DOHH2 (cell line): Measurements from ENCODE around the gene CARMIL1.

Source experiments
- EZH2phosphoT487 ChIP-seq: fragments of 200-600 bp; sonication (generic); IDR thresholded peaks from 2 replicates; pipeline ENCODE4 v1.6.1; 2017; ENCODE audit warnings: borderline replicate concordance, mild to moderate bottlenecking, antibody characterized with exemption, low read length, moderate library complexity, mixed read lengths
- TF ChIP-seq, protein P1 (sequence below): fragments of 200-600 bp; sonication (generic); IDR thresholded peaks from one replicate; pipeline ENCODE4 v1.5.1; 2014; ENCODE audit warnings: antibody characterized with exemption, mild to moderate bottlenecking, low read depth, low read length; ENCODE audit not compliant: poor library complexity, severe bottlenecking

DNA sequence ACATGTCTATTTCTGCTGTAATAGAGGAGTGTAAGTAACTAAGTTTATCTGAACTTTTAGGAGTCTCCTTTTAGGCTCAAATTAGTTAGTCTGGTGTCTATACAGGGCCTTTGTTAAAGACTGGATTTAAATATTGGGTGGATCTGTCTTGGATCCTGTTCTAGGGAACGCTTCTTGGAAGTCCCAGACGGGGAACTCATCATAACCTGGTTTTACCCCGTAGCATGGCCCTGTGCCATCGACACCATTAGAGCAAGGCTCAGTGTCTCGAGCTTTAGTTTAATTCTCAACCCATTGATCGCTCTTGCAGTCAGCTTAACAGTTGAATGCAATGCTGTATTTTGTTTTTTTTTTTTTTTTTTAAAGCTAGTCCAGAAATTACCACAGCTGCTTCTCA is 89.9 kb downstream of the CARMIL1 start:
- TF ChIP-seq, protein P1, sequence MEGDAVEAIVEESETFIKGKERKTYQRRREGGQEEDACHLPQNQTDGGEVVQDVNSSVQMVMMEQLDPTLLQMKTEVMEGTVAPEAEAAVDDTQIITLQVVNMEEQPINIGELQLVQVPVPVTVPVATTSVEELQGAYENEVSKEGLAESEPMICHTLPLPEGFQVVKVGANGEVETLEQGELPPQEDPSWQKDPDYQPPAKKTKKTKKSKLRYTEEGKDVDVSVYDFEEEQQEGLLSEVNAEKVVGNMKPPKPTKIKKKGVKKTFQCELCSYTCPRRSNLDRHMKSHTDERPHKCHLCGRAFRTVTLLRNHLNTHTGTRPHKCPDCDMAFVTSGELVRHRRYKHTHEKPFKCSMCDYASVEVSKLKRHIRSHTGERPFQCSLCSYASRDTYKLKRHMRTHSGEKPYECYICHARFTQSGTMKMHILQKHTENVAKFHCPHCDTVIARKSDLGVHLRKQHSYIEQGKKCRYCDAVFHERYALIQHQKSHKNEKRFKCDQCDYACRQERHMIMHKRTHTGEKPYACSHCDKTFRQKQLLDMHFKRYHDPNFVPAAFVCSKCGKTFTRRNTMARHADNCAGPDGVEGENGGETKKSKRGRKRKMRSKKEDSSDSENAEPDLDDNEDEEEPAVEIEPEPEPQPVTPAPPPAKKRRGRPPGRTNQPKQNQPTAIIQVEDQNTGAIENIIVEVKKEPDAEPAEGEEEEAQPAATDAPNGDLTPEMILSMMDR = no peak
- TF ChIP-seq EZH2phosphoT487 = no peak
